Keratinocyte (primary cell): Measurements from ENCODE around the gene TPST2.

ENCODE experiments used
- EZH2 ChIP-seq: IDR thresholded peaks from one replicate; pipeline ENCODE4 v1.6.1; 2012; ENCODE audit warnings: inconsistent platforms, mild to moderate bottlenecking, low read length, moderate library complexity
- TF ChIP-seq, protein P1 (sequence below), 3 experiments: IDR thresholded peaks in 1 of 3; conservative IDR thresholded peaks in 1 of 3; optimal IDR thresholded peaks in 1 of 3; 2 replicates in 2 of 3; 3 replicates in 1 of 3; pipeline versions ENCODE3 to v1.5.1; 2011; ENCODE audit warnings: low read length in 3 of 3, mild to moderate bottlenecking in 3 of 3, moderate library complexity in 2 of 3, control low read depth in 1 of 3, inconsistent platforms in 1 of 3; ENCODE audit not compliant: insufficient read depth in 2 of 3; ENCODE audit errors: extremely low read depth in 1 of 3

DNA sequence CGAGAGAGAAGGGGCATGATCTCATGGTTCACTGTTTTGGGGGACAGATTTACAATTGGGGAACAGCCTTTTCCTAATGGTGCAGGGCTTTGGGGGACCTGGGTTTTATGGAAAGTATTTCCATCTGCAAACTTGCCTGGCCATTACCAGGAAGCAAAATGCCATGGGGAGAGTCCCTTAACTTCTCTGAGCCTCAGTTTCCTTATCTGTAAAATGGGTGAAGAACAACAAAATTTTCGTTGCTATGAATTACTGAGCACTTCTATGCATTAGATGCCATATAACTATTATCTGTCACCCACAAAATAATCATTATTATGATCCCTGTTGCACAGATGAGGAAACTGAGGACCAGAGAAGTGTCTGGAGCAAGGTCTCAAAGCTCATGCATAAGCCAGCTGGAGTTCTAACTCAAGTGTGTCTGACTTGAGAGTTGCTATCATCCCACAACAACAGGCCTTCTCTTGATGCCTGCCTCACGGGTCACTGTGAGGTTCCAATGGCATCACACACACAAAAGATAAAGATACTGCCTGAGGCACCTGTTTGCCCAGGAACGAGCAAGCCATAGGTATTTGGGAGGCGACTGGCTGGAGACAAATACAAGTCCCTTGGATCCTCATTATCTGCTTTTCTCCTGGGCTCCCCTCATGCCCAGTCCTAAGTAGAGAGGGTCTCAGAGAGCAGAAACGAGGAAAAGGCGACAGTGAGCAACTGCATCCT lies 15.8 kb downstream of the TPST2 start:
- TF ChIP-seq, protein P1, sequence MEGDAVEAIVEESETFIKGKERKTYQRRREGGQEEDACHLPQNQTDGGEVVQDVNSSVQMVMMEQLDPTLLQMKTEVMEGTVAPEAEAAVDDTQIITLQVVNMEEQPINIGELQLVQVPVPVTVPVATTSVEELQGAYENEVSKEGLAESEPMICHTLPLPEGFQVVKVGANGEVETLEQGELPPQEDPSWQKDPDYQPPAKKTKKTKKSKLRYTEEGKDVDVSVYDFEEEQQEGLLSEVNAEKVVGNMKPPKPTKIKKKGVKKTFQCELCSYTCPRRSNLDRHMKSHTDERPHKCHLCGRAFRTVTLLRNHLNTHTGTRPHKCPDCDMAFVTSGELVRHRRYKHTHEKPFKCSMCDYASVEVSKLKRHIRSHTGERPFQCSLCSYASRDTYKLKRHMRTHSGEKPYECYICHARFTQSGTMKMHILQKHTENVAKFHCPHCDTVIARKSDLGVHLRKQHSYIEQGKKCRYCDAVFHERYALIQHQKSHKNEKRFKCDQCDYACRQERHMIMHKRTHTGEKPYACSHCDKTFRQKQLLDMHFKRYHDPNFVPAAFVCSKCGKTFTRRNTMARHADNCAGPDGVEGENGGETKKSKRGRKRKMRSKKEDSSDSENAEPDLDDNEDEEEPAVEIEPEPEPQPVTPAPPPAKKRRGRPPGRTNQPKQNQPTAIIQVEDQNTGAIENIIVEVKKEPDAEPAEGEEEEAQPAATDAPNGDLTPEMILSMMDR (optimal IDR thresholded peaks at IDR 0.05 in 1 of 3, IDR thresholded peaks at IDR 0.05 in 1 of 3, conservative IDR thresholded peaks at IDR 0.05 in 1 of 3; ENCODE audit: extremely low read depth in 1 of 3, insufficient read depth in 2 of 3, low read length in 3 of 3), result no peak
- TF ChIP-seq EZH2, result no peak
